ENCODE data around the gene PRKCZ. TPM values are rescaled to one million over a fixed set of nuclear protein-coding genes. Genes with fewer than 3 reads are reported as not detected.

PRKCZ gene
- total RNA-seq, 1 experiment from 2014 or later = 36.0 TPM

DNA sequence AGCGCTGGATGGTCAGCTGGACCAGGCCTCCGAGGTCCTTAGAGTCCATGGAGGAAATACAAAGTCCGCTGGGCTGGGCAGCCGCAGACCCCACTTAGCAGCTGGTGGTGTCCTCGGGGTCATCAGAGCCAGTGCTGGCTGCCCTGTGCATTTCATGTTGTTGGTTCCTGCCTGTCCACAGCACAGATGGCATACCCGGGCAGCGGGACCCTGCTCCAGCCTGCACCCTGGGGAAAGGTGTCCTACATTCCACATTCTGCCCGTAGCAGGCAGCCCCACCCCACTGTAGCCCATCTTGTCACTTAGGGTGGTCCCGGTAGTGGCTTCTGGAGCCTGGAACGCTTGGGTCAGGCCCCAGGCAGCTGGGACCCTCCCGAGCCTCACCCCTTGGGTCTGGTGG lies 19.8 kb downstream of the PRKCZ start:
- ChIA-PET CTCF (no interaction called here), POLR2A (ENCODE audit: unreplicated experiment) (no interaction called here)
- no TSS peak for BruUV-seq (replicated peaks)

DNA sequence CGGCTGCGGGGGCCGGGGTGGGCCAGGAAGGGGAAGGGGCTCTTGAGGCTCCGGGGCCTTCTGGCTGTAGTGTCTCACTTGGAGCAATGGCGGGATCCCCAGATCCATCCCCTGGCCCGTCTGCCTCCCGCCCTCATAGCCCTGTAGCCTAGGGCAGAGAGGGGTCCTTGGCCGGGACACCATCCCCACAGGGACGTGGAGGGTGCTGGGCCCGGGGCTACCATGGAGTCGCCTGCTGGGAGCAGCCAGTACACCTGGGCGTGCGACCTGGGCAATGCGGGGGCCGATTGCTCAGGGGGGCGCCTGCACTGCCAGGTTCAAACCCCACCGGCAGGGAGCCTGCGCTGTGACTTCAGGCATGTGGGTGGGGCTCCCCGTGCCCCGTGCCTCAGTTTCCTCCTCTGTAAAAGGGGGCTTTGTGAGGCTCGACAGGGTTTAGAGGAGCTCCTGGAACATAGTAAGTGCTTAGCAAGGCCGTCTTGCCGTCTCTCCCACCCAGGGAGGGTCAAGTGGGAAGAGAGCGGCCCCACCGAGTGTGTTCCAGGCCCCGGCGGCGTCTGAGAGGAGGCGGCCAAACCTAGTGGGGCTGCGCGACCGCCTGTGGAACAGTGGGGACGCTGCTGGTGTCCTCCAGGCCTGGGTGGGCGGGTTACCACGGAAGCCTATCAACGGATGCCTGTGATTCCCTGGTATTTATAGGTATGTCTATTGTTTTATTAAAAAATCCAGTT lies 20.8 kb downstream of the PRKCZ start:
- CTCF ChIA-PET = interaction anchor here (0.7 kb wide), 1 partner anchor 69 kb away, joined by 3 read pairs; no protein-coding TSS in a partner anchor
- H3K36me3 ChIP-seq (ENCODE audit: low read depth) = no peaks in the 10 kb centered on the region
- no peaks in the 10 kb centered on the region for H3K79me2 ChIP-seq (ENCODE audit: low read depth)
- H2AFZ ChIP-seq = no peak overlapping the region
- intact Hi-C loops (cut with micrococcal nuclease; ENCODE audit: unreplicated experiment) = no loop called here
- H4K20me1 ChIP-seq (ENCODE audit: insufficient read depth) = no peaks in the 10 kb centered on the region; the same call in 1 of the 2 replicates
- H3K4me2 ChIP-seq = no peak overlapping the region
- no peak overlapping the region for H3K4me3 ChIP-seq
- no peaks in the 10 kb centered on the region for H3F3A ChIP-seq (ENCODE audit: insufficient read depth, low read depth)
- POLR2A ChIA-PET (ENCODE audit: unreplicated experiment) = no interaction called here
- no TSS peak for BruUV-seq (replicated peaks)
- no peaks in the 10 kb centered on the region for H3K27me3 ChIP-seq (ENCODE audit: insufficient read depth, low read depth)
- no peaks in the 10 kb centered on the region for H3K9me2 ChIP-seq (ENCODE audit: insufficient read depth)
- no peaks in the 10 kb centered on the region for H3K9me3 ChIP-seq (ENCODE audit: insufficient read depth, low read depth)
- no peaks in the 10 kb centered on the region for H3K4me1 ChIP-seq (replicated peaks; ENCODE audit: insufficient read depth)
- no peak overlapping the region for H3K27ac ChIP-seq
- TF ChIP-seq, protein P1, sequence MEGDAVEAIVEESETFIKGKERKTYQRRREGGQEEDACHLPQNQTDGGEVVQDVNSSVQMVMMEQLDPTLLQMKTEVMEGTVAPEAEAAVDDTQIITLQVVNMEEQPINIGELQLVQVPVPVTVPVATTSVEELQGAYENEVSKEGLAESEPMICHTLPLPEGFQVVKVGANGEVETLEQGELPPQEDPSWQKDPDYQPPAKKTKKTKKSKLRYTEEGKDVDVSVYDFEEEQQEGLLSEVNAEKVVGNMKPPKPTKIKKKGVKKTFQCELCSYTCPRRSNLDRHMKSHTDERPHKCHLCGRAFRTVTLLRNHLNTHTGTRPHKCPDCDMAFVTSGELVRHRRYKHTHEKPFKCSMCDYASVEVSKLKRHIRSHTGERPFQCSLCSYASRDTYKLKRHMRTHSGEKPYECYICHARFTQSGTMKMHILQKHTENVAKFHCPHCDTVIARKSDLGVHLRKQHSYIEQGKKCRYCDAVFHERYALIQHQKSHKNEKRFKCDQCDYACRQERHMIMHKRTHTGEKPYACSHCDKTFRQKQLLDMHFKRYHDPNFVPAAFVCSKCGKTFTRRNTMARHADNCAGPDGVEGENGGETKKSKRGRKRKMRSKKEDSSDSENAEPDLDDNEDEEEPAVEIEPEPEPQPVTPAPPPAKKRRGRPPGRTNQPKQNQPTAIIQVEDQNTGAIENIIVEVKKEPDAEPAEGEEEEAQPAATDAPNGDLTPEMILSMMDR (conservative IDR thresholded peaks at IDR 0.05) = no peak
- TF ChIP-seq EZH2 (IDR thresholded peaks at IDR 0.05; ENCODE audit: low read depth) = no peak
- DNase-seq = no peak

More for the DNA sequence above, 19.8 kb downstream of the PRKCZ start:
- Histone ChIP-seq H3K4me3 (no peak overlapping the region), H3K4me2 (no peak overlapping the region), H4K20me1 (ENCODE audit: insufficient read depth) (no peaks in the 10 kb centered on the region; the same call in 1 of the 2 replicates), H3K79me2 (ENCODE audit: low read depth) (no peaks in the 10 kb centered on the region), H3K9me3 (ENCODE audit: insufficient read depth, low read depth) (no peaks in the 10 kb centered on the region), H3K4me1 (replicated peaks; ENCODE audit: insufficient read depth) (no peaks in the 10 kb centered on the region), H3F3A (ENCODE audit: insufficient read depth, low read depth) (no peaks in the 10 kb centered on the region), H3K9me2 (ENCODE audit: insufficient read depth) (no peaks in the 10 kb centered on the region), H3K27me3 (ENCODE audit: insufficient read depth, low read depth) (no peaks in the 10 kb centered on the region), H2AFZ (no peak overlapping the region), H3K27ac (no peak overlapping the region), H3K36me3 (ENCODE audit: low read depth) (no peaks in the 10 kb centered on the region)
- DNase-seq = no peak
- intact Hi-C loops (cut with micrococcal nuclease; ENCODE audit: unreplicated experiment) = no loop called here
- TF ChIP-seq, protein P1 (conservative IDR thresholded peaks at IDR 0.05) = no peak
- TF ChIP-seq EZH2 (IDR thresholded peaks at IDR 0.05; ENCODE audit: low read depth) = no peak

DNA sequence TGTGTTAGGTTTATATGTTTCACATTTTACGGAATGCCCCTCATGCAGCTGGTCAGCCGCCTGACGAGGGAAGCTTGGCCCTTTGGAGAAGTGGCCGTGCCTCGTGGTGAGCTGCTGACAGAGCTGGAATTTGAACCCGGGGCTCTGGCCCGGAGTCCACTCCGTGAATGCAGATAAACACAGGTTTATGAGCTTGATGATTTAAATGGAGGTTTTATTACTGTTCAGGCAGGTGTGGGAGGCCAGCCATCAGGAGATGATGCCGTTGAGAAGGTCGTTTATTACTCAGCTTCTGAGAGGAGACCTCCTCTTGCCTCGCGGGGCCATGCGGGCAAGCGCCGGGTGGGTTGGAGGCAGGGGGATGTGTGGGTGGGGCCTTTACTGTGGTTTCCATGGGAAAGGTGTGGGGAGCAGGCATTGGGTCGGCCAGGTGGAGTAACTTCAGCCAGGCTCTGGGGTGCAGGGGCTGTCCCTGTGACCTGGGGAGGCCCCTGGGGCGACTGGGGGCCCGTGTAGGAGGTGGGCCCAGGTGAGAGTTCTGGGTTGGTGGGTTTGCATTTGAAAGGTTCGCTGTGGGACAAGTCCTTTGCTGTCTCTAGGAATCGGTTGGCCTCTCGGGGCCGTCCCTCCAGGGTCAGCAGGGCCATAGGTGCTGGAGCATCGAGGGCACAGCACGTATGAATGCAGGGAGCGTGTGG lies 22.0 kb downstream of the PRKCZ start:
- TF ChIP-seq, protein P1 (conservative IDR thresholded peaks at IDR 0.05) = no peak
- POLR2A ChIA-PET (ENCODE audit: unreplicated experiment) = interaction anchor here (0.6 kb wide), 1 partner anchor 184 kb away, joined by 3 read pairs; no protein-coding TSS in a partner anchor
- no peaks in the 10 kb centered on the region for H3F3A ChIP-seq (ENCODE audit: insufficient read depth, low read depth)
- no peaks in the 10 kb centered on the region for H3K9me2 ChIP-seq (ENCODE audit: insufficient read depth)
- H3K36me3 ChIP-seq (ENCODE audit: low read depth) = no peaks in the 10 kb centered on the region
- no peaks in the 10 kb centered on the region for H3K79me2 ChIP-seq (ENCODE audit: low read depth)
- H3K27me3 ChIP-seq (ENCODE audit: insufficient read depth, low read depth) = no peaks in the 10 kb centered on the region
- no TSS peak for BruUV-seq (replicated peaks)
- intact Hi-C loops (cut with micrococcal nuclease; ENCODE audit: unreplicated experiment) = no loop called here
- DNase-seq = no peak
- no peak overlapping the region for H2AFZ ChIP-seq
- CTCF ChIA-PET = no interaction called here
- H3K4me3 ChIP-seq = no peak overlapping the region
- H3K4me1 ChIP-seq (replicated peaks; ENCODE audit: insufficient read depth) = no peaks in the 10 kb centered on the region
- H3K9me3 ChIP-seq (ENCODE audit: insufficient read depth, low read depth) = peaks cover 2% of the 10 kb centered on the region; the same call in 1 of the 2 replicates
- H3K4me2 ChIP-seq = no peak overlapping the region
- H3K27ac ChIP-seq = no peak overlapping the region
- H4K20me1 ChIP-seq (ENCODE audit: insufficient read depth) = no peaks in the 10 kb centered on the region

All from PC-9 (cell line).